Lower lobe of right lung (tissue), 2 donors: Measurements from ENCODE around the gene MB. TPM values are rescaled to one million over a fixed set of nuclear protein-coding genes. Genes with fewer than 3 reads are reported as not detected.
A peak's percentile ranks its signal among the peaks of the same experiment; 100 is the strongest.
"Not testable (repeated sequence)": the region's sequence is repeated elsewhere in the genome, so short reads cannot be mapped to it uniquely, and the experiment has no call there.

Experiments
- ATAC-seq, 2 donors: fragments of 200-7000 bp; cut with Tn5 transposase; one replicate each; pipeline ENCODE4 v1.9.1; 2020 to 2022; ENCODE audit warnings: mild to moderate bottlenecking in 2 of 2, moderate library complexity in 2 of 2
- DNase-seq: peaks from one replicate; pipeline ENCODE4 v3.0.0-alpha.2; 2020
- H3K27ac ChIP-seq: fragments of 200-600 bp; one replicate; pipeline ENCODE4 v1.8.0; 2022
- H3K27me3 ChIP-seq: fragments of 200-600 bp; one replicate; pipeline ENCODE4 v1.8.0; 2022; ENCODE audit warnings: low read depth
- H3K36me3 ChIP-seq: fragments of 200-600 bp; one replicate; pipeline ENCODE4 v1.8.0; 2022; ENCODE audit warnings: mild to moderate bottlenecking
- H3K4me1 ChIP-seq: fragments of 200-600 bp; one replicate; pipeline ENCODE4 v1.8.0; 2022
- H3K4me3 ChIP-seq: fragments of 200-600 bp; one replicate; pipeline ENCODE4 v1.8.0; 2022; ENCODE audit warnings: mild to moderate bottlenecking
- H3K9me3 ChIP-seq: fragments of 200-600 bp; one replicate; pipeline ENCODE4 v1.8.0; 2022
- intact Hi-C: fragments of 100-400 bp; cut with DNase I; formaldehyde crosslinking; loops from one replicate; pipeline ENCODE4 v1.11.0; 2022
- total RNA-seq: library from RNA; stranded (reverse); fragmentation: NEBNext Ultra II Directional; extraction: Animal tissue kit (Norgen Biotek cat#: 25700); gene quantifications from one replicate; pipeline ENCODE4 v1.2.1, GENCODE V29; 2021
- TF ChIP-seq, protein P1 (sequence below): fragments of 200-600 bp; IDR thresholded peaks from one replicate; pipeline ENCODE4 v1.8.0; 2022; ENCODE audit warnings: antibody characterized with exemption, mild to moderate bottlenecking
- donor health status: DM: no; HTN: yes; CAD: no; lungs with severe emphysema.

Gene MB
- total RNA-seq, 1 donor from 2014 or later = 0.86 TPM

DNA sequence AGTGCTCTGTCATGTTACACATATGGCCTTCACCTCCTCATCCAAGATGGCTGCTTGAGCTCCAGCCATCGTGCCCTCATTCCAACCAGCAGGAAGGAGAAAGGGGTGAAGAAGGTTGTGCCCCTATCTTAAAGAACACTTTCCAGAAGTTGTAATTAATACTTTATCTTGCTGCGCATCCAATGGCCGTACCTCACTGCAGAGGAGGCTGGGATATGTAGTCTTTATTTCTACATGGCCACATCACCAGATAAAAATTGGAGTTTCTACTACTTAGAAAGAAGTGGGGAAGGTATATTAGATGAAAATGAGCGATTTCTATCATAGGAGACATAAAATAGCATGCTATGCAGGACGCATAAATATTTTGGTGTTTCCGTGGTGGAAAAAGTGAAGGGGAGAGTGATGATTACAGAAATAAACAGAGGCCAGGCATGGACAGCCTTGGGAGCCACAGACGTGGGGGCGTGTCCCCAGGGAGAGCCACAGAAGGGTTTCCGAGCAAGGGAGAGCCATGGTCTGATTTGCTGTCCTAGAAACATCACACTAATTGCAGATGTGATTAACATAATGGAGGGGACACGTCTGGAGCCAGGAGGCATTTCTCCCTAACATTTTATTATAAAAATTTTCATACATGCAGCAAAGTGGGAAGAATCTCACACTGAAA, 8.8 kb upstream of the MB start:
- Histone ChIP-seq H3K4me3 (no peak overlapping the region), H3K27ac (no peak overlapping the region), H3K36me3 (no peaks in the 10 kb centered on the region), H3K9me3 (no peaks in the 10 kb centered on the region), H3K4me1 (peaks cover 22% of the 10 kb centered on the region), H3K27me3 (no peaks in the 10 kb centered on the region)
- DNase-seq (no peak), ATAC-seq (no peak)
- intact Hi-C loops = loop anchor here (10.0 kb wide), 1 partner anchor 289 kb away; no protein-coding TSS in a partner anchor
- TF ChIP-seq, protein P1, sequence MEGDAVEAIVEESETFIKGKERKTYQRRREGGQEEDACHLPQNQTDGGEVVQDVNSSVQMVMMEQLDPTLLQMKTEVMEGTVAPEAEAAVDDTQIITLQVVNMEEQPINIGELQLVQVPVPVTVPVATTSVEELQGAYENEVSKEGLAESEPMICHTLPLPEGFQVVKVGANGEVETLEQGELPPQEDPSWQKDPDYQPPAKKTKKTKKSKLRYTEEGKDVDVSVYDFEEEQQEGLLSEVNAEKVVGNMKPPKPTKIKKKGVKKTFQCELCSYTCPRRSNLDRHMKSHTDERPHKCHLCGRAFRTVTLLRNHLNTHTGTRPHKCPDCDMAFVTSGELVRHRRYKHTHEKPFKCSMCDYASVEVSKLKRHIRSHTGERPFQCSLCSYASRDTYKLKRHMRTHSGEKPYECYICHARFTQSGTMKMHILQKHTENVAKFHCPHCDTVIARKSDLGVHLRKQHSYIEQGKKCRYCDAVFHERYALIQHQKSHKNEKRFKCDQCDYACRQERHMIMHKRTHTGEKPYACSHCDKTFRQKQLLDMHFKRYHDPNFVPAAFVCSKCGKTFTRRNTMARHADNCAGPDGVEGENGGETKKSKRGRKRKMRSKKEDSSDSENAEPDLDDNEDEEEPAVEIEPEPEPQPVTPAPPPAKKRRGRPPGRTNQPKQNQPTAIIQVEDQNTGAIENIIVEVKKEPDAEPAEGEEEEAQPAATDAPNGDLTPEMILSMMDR = no peak

DNA sequence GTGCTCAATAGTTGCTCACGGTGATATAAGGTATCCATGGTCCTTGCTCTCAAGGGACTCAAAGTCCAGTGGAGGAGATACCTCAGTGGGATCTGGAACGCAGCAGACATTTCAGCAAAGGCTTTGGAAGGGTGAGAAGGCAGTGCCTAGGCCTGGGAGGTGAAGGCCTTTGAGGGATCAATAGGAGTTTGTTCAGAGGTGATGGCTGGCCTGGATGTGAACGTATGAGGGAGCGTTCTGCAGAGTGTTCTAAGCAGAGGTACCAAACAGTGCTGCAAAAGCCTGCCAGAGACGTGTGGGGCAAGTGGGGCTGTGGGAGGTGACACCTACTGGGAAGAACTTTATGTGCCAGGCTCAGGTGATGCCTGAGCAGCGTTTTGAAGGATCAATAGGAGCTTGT, 7.4 kb upstream of the MB start:
- intact Hi-C loops = loop anchor here (10.0 kb wide), 1 partner anchor 290 kb away; no protein-coding TSS in a partner anchor
- TF ChIP-seq, protein P1 = no peak

DNA sequence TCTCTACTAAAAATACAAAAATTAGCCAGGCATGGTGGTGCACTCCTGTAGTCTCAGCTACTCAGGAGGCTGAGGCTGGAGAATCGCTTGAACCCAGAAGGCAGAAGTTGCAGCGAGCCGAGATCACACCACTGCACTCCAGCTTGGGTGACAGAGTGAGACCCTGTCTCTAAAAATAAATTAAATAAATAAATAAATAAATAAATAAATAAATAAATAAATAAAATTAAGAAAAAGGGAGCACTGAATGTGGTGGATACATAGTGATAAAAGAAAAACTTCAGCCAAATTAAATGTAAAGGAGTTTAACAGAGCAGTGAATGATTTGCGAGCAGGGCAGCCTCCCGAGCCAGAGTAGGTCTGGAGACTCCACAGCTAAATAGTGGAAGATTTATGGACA, 6.8 kb upstream of the MB start:
- not testable (repeated sequence) for ATAC-seq, H3K36me3 ChIP-seq, H3K9me3 ChIP-seq, H3K27me3 ChIP-seq, H3K27ac ChIP-seq, H3K4me3 ChIP-seq, DNase-seq
- peaks cover 15% of the 10 kb centered on the region for H3K4me1 ChIP-seq
- intact Hi-C loops = loop anchor here (10.0 kb wide), 1 partner anchor 291 kb away; no protein-coding TSS in a partner anchor

More for the DNA sequence above, 7.4 kb upstream of the MB start:
- Histone ChIP-seq H3K9me3 (no peaks in the 10 kb centered on the region), H3K36me3 (no peaks in the 10 kb centered on the region), H3K27me3 (no peaks in the 10 kb centered on the region), H3K4me3 (no peak overlapping the region), H3K27ac (no peak overlapping the region), H3K4me1 (peaks cover 19% of the 10 kb centered on the region)
- no peak for ATAC-seq
- no peak for DNase-seq

DNA sequence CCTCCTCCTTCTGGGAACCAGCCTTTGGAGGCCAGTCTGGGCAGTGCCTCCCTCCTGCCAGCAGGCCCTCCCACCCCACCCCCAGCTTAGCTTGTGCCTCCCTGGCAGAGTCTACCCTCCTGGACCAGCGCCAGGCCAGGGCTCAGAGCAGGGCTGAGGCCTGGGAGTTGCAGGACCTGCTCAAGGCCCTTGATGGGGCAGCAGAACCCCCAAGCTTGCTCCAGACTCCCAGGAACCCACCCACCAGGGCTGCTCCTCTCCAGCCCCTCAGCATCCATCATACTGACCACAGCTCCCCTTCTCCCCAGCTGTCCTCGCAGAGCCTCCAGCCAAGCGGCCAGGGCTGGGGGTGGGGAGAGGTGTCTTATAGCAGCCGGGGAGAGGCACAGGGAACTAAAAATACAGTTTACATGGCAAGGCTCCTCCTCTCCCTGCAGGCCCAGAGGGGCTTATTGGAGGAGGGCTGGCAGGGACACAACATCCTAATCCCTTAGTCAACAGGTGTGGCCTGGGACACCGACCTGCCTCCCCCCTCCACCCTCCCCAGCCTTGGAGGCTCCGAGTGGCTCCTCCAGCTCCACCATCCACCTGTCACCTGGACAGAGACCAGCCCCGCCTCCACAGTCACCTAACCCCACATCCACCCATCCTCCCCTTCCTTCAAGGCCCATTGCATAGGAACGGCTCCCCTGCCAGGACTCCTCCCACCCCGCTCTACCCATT, 5.2 kb upstream of the MB start:
- H3K27ac ChIP-seq = no peak overlapping the region
- no peaks in the 10 kb centered on the region for H3K9me3 ChIP-seq
- H3K4me1 ChIP-seq = peaks cover 6% of the 10 kb centered on the region
- no peaks in the 10 kb centered on the region for H3K36me3 ChIP-seq
- H3K4me3 ChIP-seq = no peak overlapping the region
- intact Hi-C loops = loop anchor here (10.0 kb wide), 1 partner anchor 292 kb away; no protein-coding TSS in a partner anchor
- no peaks in the 10 kb centered on the region for H3K27me3 ChIP-seq
- ATAC-seq (peak in 1 of 2 donors; percentile 12), DNase-seq (peak; percentile 60)
- TF ChIP-seq, protein P1 = no peak

DNA sequence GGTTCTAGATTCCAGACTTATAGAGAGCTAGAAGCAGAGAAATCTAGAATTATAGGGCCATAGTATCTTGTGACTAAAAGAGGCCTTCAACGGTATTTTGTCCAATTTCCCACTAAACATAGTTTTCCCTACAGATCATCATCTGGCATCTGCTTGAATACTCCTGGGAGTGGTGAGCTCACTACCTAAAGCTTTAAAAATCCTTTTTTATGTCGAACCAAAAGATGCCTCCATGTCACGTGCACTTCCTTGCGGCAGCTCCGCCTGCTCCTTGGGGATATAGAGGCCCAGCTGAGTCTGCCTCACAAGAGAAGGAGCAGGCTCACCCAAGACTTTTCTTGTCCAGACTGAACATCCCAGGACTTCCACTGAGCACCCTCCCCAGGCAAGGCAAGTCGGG, 4.3 kb upstream of the MB start:
- no peaks in the 10 kb centered on the region for H3K27me3 ChIP-seq
- H3K4me3 ChIP-seq = no peak overlapping the region
- DNase-seq = no peak
- intact Hi-C loops = loop anchor here (10.0 kb wide), 1 partner anchor 293 kb away; no protein-coding TSS in a partner anchor
- H3K4me1 ChIP-seq = peaks cover 6% of the 10 kb centered on the region
- no peak for ATAC-seq
- no peaks in the 10 kb centered on the region for H3K36me3 ChIP-seq
- H3K27ac ChIP-seq = no peak overlapping the region
- H3K9me3 ChIP-seq = no peaks in the 10 kb centered on the region
- TF ChIP-seq, protein P1 = no peak
